Mucosa of descending colon (tissue), 3 donors: ENCODE results near the gene KCNQ2. TPM values are rescaled to one million over a fixed set of nuclear protein-coding genes. Genes with fewer than 3 reads are reported as not detected.

ENCODE experiments used
- ATAC-seq: fragments of 200-7000 bp; cut with Tn5 transposase; one replicate; pipeline ENCODE4 v1.9.1; 2020; ENCODE audit warnings: mild to moderate bottlenecking, moderate library complexity
- DNase-seq, 3 donors: peaks; one replicate each; pipeline ENCODE4 v3.0.0-alpha.2; 2020
- H3K36me3 ChIP-seq: fragments of 200-600 bp; one replicate; pipeline ENCODE4 v1.8.0; 2021; ENCODE audit warnings: low read depth, mild to moderate bottlenecking
- H3K4me1 ChIP-seq: fragments of 200-600 bp; one replicate; pipeline ENCODE4 v1.8.0; 2021; ENCODE audit warnings: low read depth, mild to moderate bottlenecking
- H3K4me3 ChIP-seq: fragments of 200-600 bp; one replicate; pipeline ENCODE4 v1.8.0; 2021; ENCODE audit warnings: mild to moderate bottlenecking
- H3K9me3 ChIP-seq: fragments of 200-600 bp; one replicate; pipeline ENCODE4 v1.8.0; 2021; ENCODE audit warnings: mild to moderate bottlenecking
- CTCF ChIP-seq: fragments of 200-600 bp; IDR thresholded peaks from one replicate; pipeline ENCODE4 v1.8.0; 2022; ENCODE audit warnings: antibody characterized with exemption, mild to moderate bottlenecking
- intact Hi-C, 2 donors: fragments of 100-400 bp; cut with DNase I in 1 of 2; cut with micrococcal nuclease in 1 of 2; formaldehyde crosslinking; loops; one replicate each; pipeline versions ENCODE4 v1.11.0 to v1.11.1; 2022; cut with DNase I, micrococcal nuclease
- total RNA-seq, 3 donors: library from RNA; stranded (reverse); fragmentation: NEBNext Ultra II Directional in 2 of 3; extraction: Animal tissue kit (Norgen Biotek cat#: 25700) in 2 of 3; gene quantifications; one replicate each; pipeline versions ENCODE4 v1.2.1 to v1.2.4, GENCODE V29; 2021 to 2023
- donor health status: DM: no; HTN: no; CAD: no; lungs with moderate emphysema.
- donor health status: DM: no; HTN: no; CAD: no.
- donor health status: DM: no; HTN: yes; CAD: no.

Gene KCNQ2
- total RNA-seq, 3 donors from 2014 or later: 1.4 TPM; not detected in 2

DNA sequence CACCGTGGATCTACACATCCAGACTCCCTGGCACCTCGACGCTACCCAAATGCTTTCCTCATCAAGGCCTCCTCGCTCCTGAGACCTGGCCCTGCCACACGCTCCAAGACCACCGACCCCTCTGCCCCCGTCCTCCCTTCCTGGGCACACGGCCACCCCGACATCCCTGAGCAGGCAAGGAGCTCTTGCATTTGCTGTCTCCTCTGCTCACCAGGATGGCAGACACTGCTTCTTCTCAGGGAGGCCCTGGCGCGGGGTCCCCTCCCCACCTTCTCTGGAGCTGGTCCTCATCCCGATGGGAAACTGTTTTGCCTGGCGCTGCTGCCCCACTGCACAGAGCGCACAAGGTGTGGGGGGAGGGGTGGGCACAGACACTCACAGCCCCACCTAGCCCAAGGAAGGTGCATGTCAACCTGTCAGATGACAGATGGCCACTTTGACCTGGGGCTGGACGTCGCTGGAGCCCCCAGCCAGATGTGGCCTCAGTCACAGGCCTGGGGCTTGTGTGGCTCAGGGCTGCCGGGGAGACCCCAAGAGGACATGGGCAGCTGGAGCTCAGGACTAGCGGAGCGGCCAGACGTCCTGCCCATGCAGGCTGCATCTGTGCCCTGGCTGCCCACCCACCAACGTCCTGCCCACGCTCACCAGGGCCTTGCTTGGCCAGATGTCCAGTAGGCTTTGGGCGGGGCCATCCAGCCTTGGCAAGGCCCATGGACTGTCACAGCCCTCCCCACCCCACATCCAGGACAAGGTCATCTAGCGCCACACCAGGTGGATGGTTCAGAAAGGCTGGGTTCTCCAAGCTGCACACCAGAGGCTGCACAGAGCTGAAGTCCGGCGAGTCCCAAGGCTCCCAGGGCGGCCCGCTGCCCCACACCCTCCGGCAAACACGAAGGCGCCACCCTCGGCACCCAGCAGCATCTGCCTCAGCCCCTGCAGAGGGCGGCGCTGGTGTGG, 6.2 kb upstream of the KCNQ2 start:
- H3K4me1 ChIP-seq: no peaks in the 10 kb centered on the region
- no peaks in the 10 kb centered on the region for H3K36me3 ChIP-seq
- H3K4me3 ChIP-seq: no peak overlapping the region
- TF ChIP-seq CTCF: no peak
- intact Hi-C loops: no loop called here
- no peaks in the 10 kb centered on the region for H3K9me3 ChIP-seq
- DNase-seq (no peak), ATAC-seq (no peak)

DNA sequence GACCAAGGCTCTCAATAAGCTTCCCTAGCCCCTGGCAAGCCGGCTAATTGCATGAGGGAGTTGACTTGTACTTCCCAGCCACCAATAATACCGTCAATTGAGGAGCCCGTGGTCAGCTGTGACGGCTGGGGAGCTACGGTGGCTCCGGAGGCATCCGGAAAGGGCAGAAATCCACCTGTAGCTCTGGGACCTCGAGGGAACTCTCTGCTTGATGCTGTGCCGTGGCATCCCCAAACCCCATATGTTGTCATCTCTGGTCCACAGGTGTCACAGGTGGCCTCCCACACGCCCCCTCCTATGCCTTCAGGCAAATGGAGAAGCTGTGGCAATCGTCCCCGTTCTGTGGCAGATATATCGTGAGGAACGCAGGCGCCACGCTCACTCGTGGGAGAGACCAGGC, 5.5 kb upstream of the KCNQ2 start:
- H3K36me3 ChIP-seq: no peaks in the 10 kb centered on the region
- intact Hi-C loops: no loop called here
- no peak for TF ChIP-seq CTCF
- H3K4me3 ChIP-seq: no peak overlapping the region
- H3K9me3 ChIP-seq: no peaks in the 10 kb centered on the region
- ATAC-seq (no peak), DNase-seq (no peak)
- H3K4me1 ChIP-seq: no peaks in the 10 kb centered on the region

DNA sequence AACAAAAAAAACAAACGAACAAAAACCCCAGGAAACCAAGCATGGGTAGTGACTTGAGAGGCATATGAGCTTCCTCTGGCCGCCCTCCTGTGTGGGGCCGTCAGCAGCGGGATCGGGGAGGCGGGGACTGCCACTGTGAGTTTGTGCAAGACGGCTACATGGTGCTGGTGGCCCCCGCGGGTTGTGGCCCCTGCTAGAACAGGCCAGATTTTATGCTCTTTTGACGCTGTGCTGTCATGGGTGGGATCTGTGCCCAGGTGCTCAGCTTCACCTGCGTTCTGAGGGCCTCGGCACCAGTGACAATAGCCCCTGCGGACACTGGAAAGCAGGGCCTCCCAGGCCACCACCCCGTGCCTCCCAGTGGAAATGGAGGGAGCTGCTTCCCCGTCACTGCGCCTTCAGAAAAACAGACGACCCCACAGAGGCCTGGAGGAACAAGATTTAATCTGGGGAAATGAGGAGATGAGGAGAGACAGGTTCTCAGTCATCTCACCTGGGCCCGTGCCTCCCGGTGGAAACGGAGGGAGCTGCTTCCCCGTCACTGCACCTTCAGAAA, 4.7 kb upstream of the KCNQ2 start:
- ATAC-seq (no peak), DNase-seq (no peak)
- no peaks in the 10 kb centered on the region for H3K36me3 ChIP-seq
- H3K9me3 ChIP-seq: no peaks in the 10 kb centered on the region
- no peak overlapping the region for H3K4me3 ChIP-seq
- H3K4me1 ChIP-seq: peaks cover 2% of the 10 kb centered on the region
- intact Hi-C loops: no loop called here
- TF ChIP-seq CTCF: no peak

- intact Hi-C loops: no loop called here
- TF ChIP-seq CTCF: no peak
- no peak for DNase-seq
- peaks cover 5% of the 10 kb centered on the region for H3K4me1 ChIP-seq
- H3K9me3 ChIP-seq: no peaks in the 10 kb centered on the region
- H3K4me3 ChIP-seq: no peak overlapping the region
- ATAC-seq: no peak
- H3K36me3 ChIP-seq: no peaks in the 10 kb centered on the region
Observed at GRCh38 chr20:63475209-63475608, 2.8 kb upstream of the KCNQ2 start.

GRCh38 chr20:63473555-63474449, 1.3 kb upstream of the KCNQ2 start:
- intact Hi-C loops: no loop called here
- Histone ChIP-seq H3K36me3 (no peaks in the 10 kb centered on the region), H3K4me1 (peaks cover 5% of the 10 kb centered on the region), H3K9me3 (no peaks in the 10 kb centered on the region), H3K4me3 (no peak overlapping the region)
- ATAC-seq (no peak), DNase-seq (no peak)
- TF ChIP-seq CTCF: no peak
